Measurements from ENCODE around the gene FXYD1. TPM values are rescaled to one million over a fixed set of nuclear protein-coding genes. Genes with fewer than 3 reads are reported as not detected.

Gene FXYD1
- total and polyA plus RNA-seq, 10 donors: 0.83 to 18.1 (median 10.8) TPM; not detected in 1

DNA sequence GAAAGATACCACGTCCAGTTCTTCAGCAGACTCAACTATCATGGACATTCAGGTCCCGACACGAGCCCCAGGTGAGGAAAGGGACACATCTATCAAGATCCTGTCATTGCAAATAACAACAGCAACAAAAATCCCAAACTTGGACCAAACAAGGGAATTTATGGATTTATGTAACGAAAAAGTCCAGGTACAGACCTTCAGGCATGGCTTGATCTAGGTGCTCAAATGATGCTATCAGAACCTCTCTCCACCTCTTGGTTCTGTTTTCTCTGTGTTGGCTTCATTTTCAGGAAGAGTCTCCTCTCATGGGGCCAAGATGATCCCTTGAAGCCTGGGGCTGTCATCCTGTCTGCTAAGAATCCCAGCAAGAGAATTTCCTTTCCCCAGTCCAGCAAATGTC lies 18.8 kb downstream of the FXYD1 start:
- intact Hi-C loops (cut with DNase I; ENCODE audit: low total_unique reads): loop anchor here (10.0 kb wide), 1 partner anchor 47 kb away; no protein-coding TSS in a partner anchor
- peaks cover 12 to 62% (median 53%) of the 10 kb centered on the region in 6 donors for H3K36me3 ChIP-seq
- H3K27ac ChIP-seq: peak overlapping the region in 1 of 8 donors; percentile 17
- H3K4me3 ChIP-seq: no peak overlapping the region
- no peak for DNase-seq
- WGBS, 5 donors: 91 to 99% (median 98%) methylated on average over 4 of the region's 4 CpGs
- H3K27me3 ChIP-seq (replicated peaks in 1 of 7): peaks cover 0 to 6% (median 0%) of the 10 kb centered on the region in 7 donors
- TF ChIP-seq, protein P1, sequence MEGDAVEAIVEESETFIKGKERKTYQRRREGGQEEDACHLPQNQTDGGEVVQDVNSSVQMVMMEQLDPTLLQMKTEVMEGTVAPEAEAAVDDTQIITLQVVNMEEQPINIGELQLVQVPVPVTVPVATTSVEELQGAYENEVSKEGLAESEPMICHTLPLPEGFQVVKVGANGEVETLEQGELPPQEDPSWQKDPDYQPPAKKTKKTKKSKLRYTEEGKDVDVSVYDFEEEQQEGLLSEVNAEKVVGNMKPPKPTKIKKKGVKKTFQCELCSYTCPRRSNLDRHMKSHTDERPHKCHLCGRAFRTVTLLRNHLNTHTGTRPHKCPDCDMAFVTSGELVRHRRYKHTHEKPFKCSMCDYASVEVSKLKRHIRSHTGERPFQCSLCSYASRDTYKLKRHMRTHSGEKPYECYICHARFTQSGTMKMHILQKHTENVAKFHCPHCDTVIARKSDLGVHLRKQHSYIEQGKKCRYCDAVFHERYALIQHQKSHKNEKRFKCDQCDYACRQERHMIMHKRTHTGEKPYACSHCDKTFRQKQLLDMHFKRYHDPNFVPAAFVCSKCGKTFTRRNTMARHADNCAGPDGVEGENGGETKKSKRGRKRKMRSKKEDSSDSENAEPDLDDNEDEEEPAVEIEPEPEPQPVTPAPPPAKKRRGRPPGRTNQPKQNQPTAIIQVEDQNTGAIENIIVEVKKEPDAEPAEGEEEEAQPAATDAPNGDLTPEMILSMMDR (IDR thresholded peaks at IDR 0.05 in 8 of 11, conservative IDR thresholded peaks at IDR 0.05 in 3 of 11): no peak
- TF ChIP-seq POLR2AphosphoS5 (IDR thresholded peaks at IDR 0.05) (no peak), POLR2A (IDR thresholded peaks at IDR 0.05) (no peak)
- H3K9me3 ChIP-seq: peaks cover 0 to 12% (median 6%) of the 10 kb centered on the region in 8 donors
- H3K4me1 ChIP-seq: peaks cover 5 to 50% (median 34%) of the 10 kb centered on the region in 6 donors

DNA sequence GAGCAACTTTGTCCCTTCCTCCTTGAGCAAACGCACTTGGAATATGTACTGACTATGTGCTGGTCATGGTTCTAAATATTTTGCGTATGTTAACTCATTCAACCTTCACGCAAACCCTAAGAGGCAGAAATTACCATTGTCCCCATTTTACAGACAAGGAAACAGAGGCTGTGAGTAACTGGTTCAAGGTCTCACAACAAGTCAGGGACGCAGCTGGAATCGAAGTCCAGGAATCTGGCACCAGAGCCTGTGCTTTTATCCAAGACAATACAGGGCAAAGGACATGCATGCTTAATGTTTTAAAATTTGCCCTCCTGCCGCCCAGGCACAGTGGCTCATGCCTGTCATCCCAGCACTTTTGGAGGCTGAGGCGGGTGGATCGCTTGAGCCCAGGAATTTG lies 21.0 kb downstream of the FXYD1 start:
- H3K9me3 ChIP-seq: peaks cover 0 to 23% (median 11%) of the 10 kb centered on the region in 8 donors
- TF ChIP-seq POLR2A (IDR thresholded peaks at IDR 0.05) (no peak), POLR2AphosphoS5 (IDR thresholded peaks at IDR 0.05) (peak in 1 of 3 donors; percentile 3)
- TF ChIP-seq, protein P1 (IDR thresholded peaks at IDR 0.05 in 8 of 11, conservative IDR thresholded peaks at IDR 0.05 in 3 of 11): no peak
- H3K27ac ChIP-seq: no peak overlapping the region
- peaks cover 19 to 84% (median 74%) of the 10 kb centered on the region in 6 donors for H3K36me3 ChIP-seq
- peaks cover 5 to 31% (median 19%) of the 10 kb centered on the region in 6 donors for H3K4me1 ChIP-seq
- H3K27me3 ChIP-seq (replicated peaks in 1 of 7): no peaks in the 10 kb centered on the region
- 83 to 93% (median 87%) methylated on average over 8 of the region's 8 CpGs for WGBS, 5 donors
- H3K4me3 ChIP-seq: no peak overlapping the region
- no peak for DNase-seq
- intact Hi-C loops (cut with DNase I; ENCODE audit: low total_unique reads): loop anchor here (10.0 kb wide), 1 partner anchor 45 kb away; no protein-coding TSS in a partner anchor

DNA sequence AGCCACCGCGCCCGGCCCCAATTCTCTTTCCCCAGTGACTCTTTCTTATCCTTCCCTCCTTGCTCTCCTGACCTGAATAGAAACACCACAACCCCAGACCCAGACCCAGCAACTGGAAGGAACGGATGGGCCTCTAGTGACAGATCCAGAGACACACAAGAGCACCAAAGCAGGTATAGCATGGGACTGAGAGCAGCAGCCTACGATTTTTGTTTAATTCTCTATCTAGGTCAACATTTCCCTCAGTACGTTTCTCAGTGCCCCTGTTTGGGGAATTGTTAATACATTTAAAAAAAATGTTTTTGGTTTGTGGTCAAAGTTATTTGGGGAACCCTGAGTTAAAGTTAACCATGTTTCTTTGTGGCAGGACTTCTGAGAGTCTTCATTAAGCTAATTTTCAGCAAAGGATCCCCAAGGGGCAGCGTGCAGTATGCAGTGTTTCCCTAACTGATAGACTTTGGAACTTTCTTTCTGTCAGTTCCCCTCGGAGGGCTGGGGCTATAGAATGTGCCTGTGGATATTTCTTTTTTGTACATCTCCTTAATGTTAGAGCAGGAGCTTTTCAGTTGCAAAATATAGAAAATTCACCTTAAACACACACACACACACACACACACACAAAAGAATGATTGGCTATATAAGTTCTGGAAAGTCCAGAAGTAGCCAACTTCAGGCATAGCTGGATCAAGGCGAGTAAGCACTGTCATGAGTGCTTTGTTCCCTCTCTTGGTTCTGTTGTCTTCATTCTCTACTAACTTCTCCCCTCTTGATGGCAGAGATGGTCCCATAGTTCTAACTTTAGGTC lies 22.2 kb downstream of the FXYD1 start:
- H3K4me1 ChIP-seq: peaks cover 0 to 22% (median 11%) of the 10 kb centered on the region in 6 donors
- 83 to 93% (median 89%) methylated on average over 9 of the region's 9 CpGs for WGBS, 5 donors
- no peak overlapping the region for H3K27ac ChIP-seq
- no peaks in the 10 kb centered on the region for H3K27me3 ChIP-seq (replicated peaks in 1 of 7)
- no peak overlapping the region for H3K4me3 ChIP-seq
- H3K9me3 ChIP-seq: peaks cover 0 to 29% (median 15%) of the 10 kb centered on the region in 8 donors
- TF ChIP-seq, protein P1 (IDR thresholded peaks at IDR 0.05 in 8 of 11, conservative IDR thresholded peaks at IDR 0.05 in 3 of 11): no peak
- TF ChIP-seq POLR2A (IDR thresholded peaks at IDR 0.05) (no peak), POLR2AphosphoS5 (IDR thresholded peaks at IDR 0.05) (no peak)
- peaks cover 19 to 96% (median 85%) of the 10 kb centered on the region in 6 donors for H3K36me3 ChIP-seq
- DNase-seq: no peak
- intact Hi-C loops (cut with DNase I; ENCODE audit: low total_unique reads): no loop called here

DNA sequence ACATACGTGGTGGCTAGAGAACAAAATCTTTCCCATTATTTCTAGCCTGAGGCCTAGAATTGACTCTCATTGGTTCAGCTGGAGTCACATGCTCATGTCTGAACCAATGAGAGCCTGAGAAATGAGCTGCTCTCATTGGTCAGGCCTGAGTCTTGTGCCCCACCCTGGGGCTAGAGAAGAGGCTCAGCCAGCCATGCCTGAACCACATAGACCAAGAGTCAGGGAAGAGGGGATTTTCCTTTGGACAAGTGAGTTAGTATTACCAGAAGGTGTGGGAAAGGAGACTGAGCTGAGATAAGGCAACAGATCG lies 22.8 kb downstream of the FXYD1 start:
- Histone ChIP-seq H3K27me3 (replicated peaks in 1 of 7) (no peaks in the 10 kb centered on the region), H3K27ac (peak overlapping the region in 1 of 8 donors; percentile 4), H3K36me3 (peaks cover 25 to 100% (median 91%) of the 10 kb centered on the region in 6 donors), H3K4me1 (peaks cover 0 to 18% (median 5%) of the 10 kb centered on the region in 6 donors), H3K9me3 (peaks cover 0 to 35% (median 21%) of the 10 kb centered on the region in 8 donors), H3K4me3 (no peak overlapping the region)
- intact Hi-C loops (cut with DNase I; ENCODE audit: low total_unique reads): no loop called here
- no peak for DNase-seq
- 93 to 98% (median 95%) methylated on average over 2 of the region's 2 CpGs for WGBS, 5 donors
- TF ChIP-seq POLR2A (IDR thresholded peaks at IDR 0.05): no peak
- TF ChIP-seq, protein P1 (IDR thresholded peaks at IDR 0.05 in 8 of 11, conservative IDR thresholded peaks at IDR 0.05 in 3 of 11): no peak
- TF ChIP-seq POLR2AphosphoS5 (IDR thresholded peaks at IDR 0.05): no peak

All from spleen (tissue), 11 donors.